HEK293 (cell line): ENCODE measurements around the gene ERBB4.

Experiments used
- CTCF ChIA-PET: fragments of 350-600 bp; formaldehyde crosslinking; extraction: SDS; loops from one replicate; lab custom pipeline; 2021; ENCODE audit warnings: antibody characterized with exemption; lab: Yijun Ruan, JAX
- POLR2A ChIA-PET: fragments of 300-600 bp; formaldehyde crosslinking; extraction: SDS; loops from one replicate; lab custom pipeline; 2020; ENCODE audit warnings: antibody characterized with exemption, inconsistent platforms; lab: Yijun Ruan, JAX
- H3K27ac ChIP-seq: fragments of 200-500 bp; sonication (Bioruptor generic); 2 replicates; pipeline ENCODE4 v1.5.1; 2014; ENCODE audit warnings: low read depth, low read length, control low read depth, inconsistent platforms; ENCODE audit errors: extremely low read depth
- H3K36me3 ChIP-seq, 2 experiments: fragments of 200-500 bp in 1 of 2; sonication (Bioruptor generic) in 1 of 2; 1 replicate in 1 of 2; 2 replicates in 1 of 2; pipeline ENCODE4 v1.5.1; 2014 to 2017; ENCODE audit warnings: inconsistent platforms in 2 of 2, low read length in 2 of 2; ENCODE audit not compliant: control insufficient read depth in 2 of 2, insufficient read depth in 1 of 2
- H3K4me1 ChIP-seq: fragments of 200-500 bp; sonication (Bioruptor generic); 2 replicates; pipeline ENCODE4 v1.5.1; 2014; ENCODE audit warnings: mild to moderate bottlenecking, low read length, inconsistent platforms; ENCODE audit not compliant: control insufficient read depth, insufficient read depth
- H3K4me3 ChIP-seq: 2 replicates; pipeline ENCODE4 v1.5.1; 2011; ENCODE audit warnings: low read depth, mild to moderate bottlenecking, control low read depth, low read length, moderate library complexity
- H3K9me3 ChIP-seq: fragments of 200-500 bp; sonication (Bioruptor generic); 2 replicates; pipeline ENCODE4 v1.5.1; 2014; ENCODE audit warnings: low read depth, low read length, inconsistent platforms; ENCODE audit not compliant: control insufficient read depth, insufficient read depth
- ATF2 ChIP-seq: fragments of 450-650 bp; formaldehyde crosslinking; IDR thresholded peaks from 2 replicates; pipeline ENCODE4 v1.5.1; 2016; ENCODE audit warnings: missing biosample characterization, missing genetic modification characterization, low read depth
- EGR2 ChIP-seq: fragments of 450-650 bp; formaldehyde crosslinking; IDR thresholded peaks from 2 replicates; pipeline ENCODE4 v1.5.1; 2016; ENCODE audit warnings: low read depth, missing biosample characterization, missing genetic modification characterization
- KLF8 ChIP-seq: fragments of 450-650 bp; formaldehyde crosslinking; IDR thresholded peaks from 2 replicates; pipeline ENCODE4 v1.5.1; 2016; ENCODE audit warnings: missing biosample characterization, missing genetic modification characterization
- OVOL3 ChIP-seq: fragments of 450-650 bp; formaldehyde crosslinking; IDR thresholded peaks from 2 replicates; pipeline ENCODE4 v1.5.1; 2016; ENCODE audit warnings: missing biosample characterization, missing genetic modification characterization
- PRDM10 ChIP-seq: fragments of 450-650 bp; formaldehyde crosslinking; IDR thresholded peaks from 2 replicates; pipeline ENCODE4 v1.5.1; 2016; ENCODE audit warnings: missing biosample characterization, missing genetic modification characterization
- ZBTB26 ChIP-seq: fragments of 450-650 bp; formaldehyde crosslinking; optimal IDR thresholded peaks from 2 replicates; pipeline ENCODE3; 2016; ENCODE audit warnings: missing biosample characterization, mild to moderate bottlenecking, missing genetic modification characterization
- ZNF202 ChIP-seq: fragments of 450-650 bp; formaldehyde crosslinking; IDR thresholded peaks from 2 replicates; pipeline ENCODE4 v1.5.1; 2016; ENCODE audit warnings: missing biosample characterization, missing genetic modification characterization, borderline replicate concordance
- ZNF26 ChIP-seq: fragments of 450-650 bp; formaldehyde crosslinking; IDR thresholded peaks from 2 replicates; pipeline ENCODE4 v1.5.1; 2016; ENCODE audit warnings: missing biosample characterization, missing genetic modification characterization
- ZNF292 ChIP-seq: fragments of 450-650 bp; formaldehyde crosslinking; IDR thresholded peaks from 2 replicates; pipeline ENCODE4 v1.5.1; 2016; ENCODE audit warnings: low read depth, missing biosample characterization, missing genetic modification characterization, borderline replicate concordance
- ZNF324 ChIP-seq: fragments of 450-650 bp; formaldehyde crosslinking; IDR thresholded peaks from 2 replicates; pipeline ENCODE4 v1.5.1; 2016; ENCODE audit warnings: missing biosample characterization, missing genetic modification characterization
- ZNF518A ChIP-seq: fragments of 450-650 bp; formaldehyde crosslinking; conservative IDR thresholded peaks from 2 replicates; pipeline ENCODE4 v1.5.1; 2016; ENCODE audit warnings: low read depth, missing biosample characterization, missing genetic modification characterization
- ZNF560 ChIP-seq: fragments of 450-650 bp; formaldehyde crosslinking; IDR thresholded peaks from 2 replicates; pipeline ENCODE4 v1.5.1; 2017; ENCODE audit warnings: missing biosample characterization, missing genetic modification characterization, borderline replicate concordance
- ZNF596 ChIP-seq: fragments of 450-650 bp; IDR thresholded peaks from 2 replicates; pipeline ENCODE4 v1.5.0; 2018; ENCODE audit warnings: missing biosample characterization, mild to moderate bottlenecking, missing genetic modification characterization, moderate library complexity
- ZNF660 ChIP-seq: fragments of 450-650 bp; IDR thresholded peaks from 2 replicates; pipeline ENCODE4 v1.5.1; 2018; ENCODE audit warnings: missing biosample characterization, mild to moderate bottlenecking, missing genetic modification characterization
- ZNF692 ChIP-seq: fragments of 450-650 bp; formaldehyde crosslinking; IDR thresholded peaks from 2 replicates; pipeline ENCODE4 v1.5.1; 2016; ENCODE audit warnings: missing biosample characterization, missing genetic modification characterization

ERBB4 gene

GRCh38 chr2:211439011-211439410 is 1099.6 kb downstream of the ERBB4 start:
- Histone ChIP-seq H3K9me3 (no peaks in the 10 kb centered on the region), H3K36me3 (no peaks in the 10 kb centered on the region), H3K27ac (no peak overlapping the region)
- ChIA-PET CTCF (interaction anchor here (0.6 kb wide), 1 partner anchor 18 kb away, joined by 3 read pairs; no protein-coding TSS in a partner anchor), POLR2A (no interaction called here)
- TF ChIP-seq ATF2 (tag by site-specific recombination) (no peak), ZNF692 (tag by site-specific recombination) (no peak), ZNF660 (no peak), ZNF518A (tag by site-specific recombination) (no peak), EGR2 (tag by site-specific recombination) (no peak)
- TF ChIP-seq, all 188 proteins: peak for 0
- Histone ChIP-seq H3K4me3 (no peak overlapping the region), H3K4me1 (no peaks in the 10 kb centered on the region)

- TF ChIP-seq ZNF560 (tag by site-specific recombination) = no peak
- no peak for TF ChIP-seq ZNF596 (tag by site-specific recombination)
- no peak for TF ChIP-seq ZNF26 (tag by site-specific recombination)
- no peak for TF ChIP-seq ZNF202 (tag by site-specific recombination)
- no peak for TF ChIP-seq OVOL3 (tag by site-specific recombination)
- no peak for TF ChIP-seq ZBTB26 (tag by site-specific recombination)
- no peak for TF ChIP-seq ZNF292 (tag by site-specific recombination)
- no peak for TF ChIP-seq ZNF324 (tag by site-specific recombination)
- TF ChIP-seq KLF8 (tag by site-specific recombination) = no peak
- TF ChIP-seq PRDM10 (tag by site-specific recombination) = no peak
- ChIA-PET CTCF (interaction anchor here (2.8 kb wide), 1 partner anchor 18 kb away, joined by 12 read pairs; no protein-coding TSS in a partner anchor), POLR2A (no interaction called here)
- Histone ChIP-seq H3K9me3 (no peaks in the 10 kb centered on the region), H3K36me3 (no peaks in the 10 kb centered on the region), H3K27ac (no peak overlapping the region), H3K4me1 (no peaks in the 10 kb centered on the region), H3K4me3 (no peak overlapping the region)
Measured at GRCh38 chr2:211437396-211437795, 1101.2 kb downstream of the ERBB4 start.
